ENCODE data around the gene GPR153.

The GPR153 gene

DNA sequence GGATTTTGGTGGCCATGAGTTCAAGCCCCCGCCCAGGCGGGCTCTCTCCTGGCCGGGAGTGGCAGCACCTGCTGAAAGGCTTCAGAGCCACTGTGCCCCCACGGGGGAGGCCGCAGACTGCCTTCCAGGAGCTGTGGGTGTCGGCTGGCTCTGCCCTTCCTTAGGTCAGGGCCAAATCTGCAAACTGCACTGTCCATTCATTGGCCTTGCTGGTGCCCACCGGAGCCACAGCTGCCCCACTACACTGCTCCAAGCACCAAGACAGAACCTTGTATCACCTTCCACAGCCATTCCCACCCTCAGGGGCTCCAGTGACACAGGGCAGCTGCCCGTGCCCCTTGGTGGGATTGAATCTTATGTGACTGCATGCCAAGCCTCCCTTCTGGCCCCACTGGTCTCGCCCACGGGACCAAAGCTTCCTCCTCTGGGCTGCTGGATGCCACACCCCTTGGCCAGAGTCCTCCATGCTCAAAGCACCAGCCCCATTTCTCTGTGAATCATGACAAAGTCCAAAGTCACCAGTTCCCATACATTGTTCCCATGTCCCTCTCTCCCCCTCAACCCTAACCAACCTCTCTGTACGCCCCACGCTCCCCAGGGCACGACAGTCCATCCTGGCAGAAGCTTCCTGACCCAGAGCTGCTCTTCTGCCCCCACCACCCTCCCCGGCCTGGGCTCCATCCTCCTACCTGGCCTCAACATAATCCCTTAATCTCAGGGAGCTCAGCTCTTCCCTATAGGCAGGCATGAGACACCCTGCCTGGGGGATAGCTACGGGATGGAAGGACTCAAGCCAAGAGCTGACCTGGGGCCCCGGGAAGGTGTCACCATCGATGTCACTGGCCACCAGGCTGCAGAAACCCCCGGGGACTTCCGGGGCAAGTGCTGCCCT is 20.9 kb upstream of the GPR153 start:
- DNase-seq (ENCODE audit: low read depth in 1 of 2, low spot score in 1 of 2), result no peak
- in situ Hi-C loops (cut with HindIII; ENCODE audit: low pct_unique_long_range_greater_than_20kb, low sequenced_read_pairs), result no loop called here
- no peak for TF ChIP-seq JUND (IDR thresholded peaks at IDR 0.05; ENCODE audit: low read depth)

DNA sequence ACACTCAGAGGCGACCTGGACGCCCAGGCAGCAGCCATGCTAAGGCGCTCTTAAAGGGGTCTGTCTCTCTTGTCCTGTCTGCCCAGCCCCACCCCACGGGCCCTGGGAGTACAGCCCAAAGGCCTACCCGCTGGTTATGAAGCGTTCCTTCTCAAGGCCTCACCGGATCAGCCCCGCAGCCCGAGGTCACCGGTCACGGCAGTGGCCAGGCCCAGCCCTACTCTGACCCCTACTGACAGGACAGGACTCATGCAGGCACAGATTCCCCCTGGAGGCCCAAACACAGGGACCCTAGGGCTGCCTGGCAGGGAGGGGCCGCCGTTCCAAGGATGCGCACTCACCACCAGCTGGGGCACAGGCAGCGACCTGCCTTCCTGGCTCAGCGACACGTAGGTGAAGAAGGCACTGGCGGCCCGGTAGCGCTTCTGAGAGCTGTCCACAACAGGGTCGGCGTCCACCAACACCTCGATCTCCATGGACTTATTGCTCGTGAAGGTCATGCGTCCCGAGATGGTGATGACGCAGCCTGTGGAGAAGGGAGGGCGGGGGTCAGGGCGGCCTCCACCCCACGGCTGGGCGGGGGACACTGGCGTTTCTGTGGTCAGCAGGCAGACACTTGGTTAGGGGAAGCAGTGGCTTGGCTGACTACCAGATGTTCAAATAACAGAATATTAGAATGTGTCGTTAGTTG is 20.0 kb upstream of the GPR153 start:
- TF ChIP-seq JUND (IDR thresholded peaks at IDR 0.05; ENCODE audit: low read depth), result no peak

DNA sequence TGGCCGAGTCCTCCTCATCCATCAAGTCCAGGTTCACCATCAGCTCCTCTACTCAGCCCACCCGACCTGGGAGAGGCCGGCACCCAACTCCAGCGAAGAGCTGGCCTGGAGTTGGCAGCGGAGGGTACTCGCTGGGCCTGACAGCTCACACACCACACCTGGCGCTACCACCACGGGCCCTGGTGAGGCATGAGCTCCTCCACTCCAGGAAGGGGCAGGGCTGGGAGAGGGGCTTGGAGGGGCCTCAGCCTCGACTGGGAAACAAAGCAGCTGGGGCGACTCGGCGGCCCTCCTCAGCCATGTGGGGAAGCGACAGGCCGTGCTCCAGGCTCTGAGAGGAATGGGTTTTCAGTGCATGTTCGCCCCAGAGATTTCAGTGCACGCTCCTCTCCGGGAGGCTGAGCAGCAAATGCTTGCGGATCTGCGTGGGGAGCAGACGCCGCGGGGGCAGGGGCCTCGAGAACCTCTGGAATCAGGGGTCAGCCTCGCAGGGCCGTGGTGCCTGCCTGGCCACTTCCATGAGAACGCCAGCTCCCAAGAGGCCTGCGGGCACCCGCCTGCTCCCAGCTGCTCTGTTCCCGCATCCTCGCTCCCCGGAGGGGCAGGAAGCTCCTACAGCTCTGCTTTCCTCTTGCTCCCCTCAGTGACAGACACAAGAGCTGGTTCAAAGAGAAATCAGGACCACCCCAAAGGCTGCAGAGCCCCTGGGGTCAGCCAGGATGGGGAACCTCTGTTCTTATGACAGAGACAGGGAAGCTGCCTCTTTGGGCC is 18.9 kb upstream of the GPR153 start:
- in situ Hi-C loops (cut with HindIII; ENCODE audit: low pct_unique_long_range_greater_than_20kb, low sequenced_read_pairs), result no loop called here
- TF ChIP-seq JUND (IDR thresholded peaks at IDR 0.05; ENCODE audit: low read depth), result no peak
- no peak for DNase-seq (ENCODE audit: low read depth in 1 of 2, low spot score in 1 of 2)

More for the DNA sequence above, 20.0 kb upstream of the GPR153 start:
- no peak for DNase-seq (ENCODE audit: low read depth in 1 of 2, low spot score in 1 of 2)
- in situ Hi-C loops (cut with HindIII; ENCODE audit: low pct_unique_long_range_greater_than_20kb, low sequenced_read_pairs), result no loop called here

DNA sequence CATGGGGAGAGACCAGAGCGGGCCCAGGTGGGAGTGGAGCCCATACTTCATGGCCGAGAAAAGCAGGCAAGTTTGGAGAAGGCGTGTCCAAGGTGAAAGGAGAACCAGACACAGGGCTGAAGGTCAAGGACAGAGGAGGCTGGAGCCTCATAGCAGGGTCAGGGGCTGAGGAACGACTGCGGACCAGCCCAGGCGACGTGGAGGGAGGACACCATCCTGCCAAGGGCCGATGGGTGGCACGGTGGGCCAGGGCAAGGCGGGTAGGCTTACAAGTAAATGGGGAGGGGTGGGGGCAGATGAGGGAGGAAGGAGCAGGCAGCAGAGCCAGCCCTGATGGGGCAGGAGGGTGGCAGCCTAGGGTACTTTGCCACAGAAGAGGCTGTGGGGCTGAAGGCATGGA is 18.2 kb upstream of the GPR153 start:
- no peak for TF ChIP-seq JUND (IDR thresholded peaks at IDR 0.05; ENCODE audit: low read depth)
- no peak for DNase-seq (ENCODE audit: low read depth in 1 of 2, low spot score in 1 of 2)
- in situ Hi-C loops (cut with HindIII; ENCODE audit: low pct_unique_long_range_greater_than_20kb, low sequenced_read_pairs), result no loop called here

DNA sequence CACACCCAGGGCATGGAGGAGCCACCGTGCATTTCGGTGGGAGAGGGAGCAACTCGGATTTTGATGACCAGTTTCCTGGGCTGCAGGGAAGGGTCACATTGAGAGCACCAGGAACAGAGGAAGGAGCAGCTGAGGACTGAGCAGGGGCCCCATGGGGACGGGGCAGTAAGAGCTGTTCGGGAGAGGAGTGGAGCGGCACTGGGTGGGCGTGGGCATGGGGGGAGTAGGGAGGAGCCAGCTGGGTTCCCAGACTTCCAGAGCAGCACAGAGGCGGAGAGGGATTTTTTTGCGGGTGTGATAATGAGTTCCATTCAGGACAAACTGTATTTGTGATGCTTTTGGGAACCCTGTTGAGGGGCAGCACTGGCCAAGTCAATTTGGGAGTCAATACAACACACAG is 17.4 kb upstream of the GPR153 start:
- no peak for DNase-seq (ENCODE audit: low read depth in 1 of 2, low spot score in 1 of 2)
- in situ Hi-C loops (cut with HindIII; ENCODE audit: low pct_unique_long_range_greater_than_20kb, low sequenced_read_pairs), result no loop called here
- TF ChIP-seq JUND (IDR thresholded peaks at IDR 0.05; ENCODE audit: low read depth), result no peak

DNA sequence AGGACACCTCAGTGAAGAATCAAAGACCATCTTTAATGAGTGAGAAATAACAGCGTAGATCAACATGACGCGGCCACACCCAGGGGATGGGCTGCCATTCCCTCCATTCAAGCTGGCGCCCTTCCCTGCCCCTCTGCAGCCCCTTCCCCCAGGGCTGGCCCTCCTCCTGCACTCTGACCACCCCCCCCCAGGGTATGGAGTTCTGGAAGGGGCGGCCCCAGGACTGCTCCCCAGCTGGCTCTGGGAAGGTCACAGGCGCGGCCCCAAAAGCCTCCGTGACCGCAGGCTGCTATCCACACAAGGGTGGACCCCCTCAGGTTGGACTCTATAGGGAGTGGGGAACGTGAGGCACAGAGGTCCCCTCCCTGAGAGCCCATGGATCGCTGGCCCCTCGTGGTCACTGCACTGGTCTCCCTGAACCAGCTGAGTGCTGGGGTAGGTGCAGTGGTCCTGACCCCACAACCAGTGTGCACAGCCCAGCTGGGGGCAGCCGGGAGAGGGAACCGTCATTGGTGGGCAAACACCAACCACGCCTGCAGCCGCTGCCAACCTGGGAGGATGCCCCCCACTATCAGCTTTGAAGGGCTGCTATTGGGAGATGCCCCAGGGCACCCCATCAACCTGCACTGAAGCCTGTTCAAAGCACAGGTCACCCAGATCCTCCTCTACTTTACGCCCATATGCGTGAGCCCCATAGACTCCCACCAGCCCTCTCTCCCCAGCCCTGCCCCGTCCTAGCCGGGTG is 16.1 kb upstream of the GPR153 start:
- TF ChIP-seq JUND (IDR thresholded peaks at IDR 0.05; ENCODE audit: low read depth), result no peak
- in situ Hi-C loops (cut with HindIII; ENCODE audit: low pct_unique_long_range_greater_than_20kb, low sequenced_read_pairs), result no loop called here
- no peak for DNase-seq (ENCODE audit: low read depth in 1 of 2, low spot score in 1 of 2)

DNA sequence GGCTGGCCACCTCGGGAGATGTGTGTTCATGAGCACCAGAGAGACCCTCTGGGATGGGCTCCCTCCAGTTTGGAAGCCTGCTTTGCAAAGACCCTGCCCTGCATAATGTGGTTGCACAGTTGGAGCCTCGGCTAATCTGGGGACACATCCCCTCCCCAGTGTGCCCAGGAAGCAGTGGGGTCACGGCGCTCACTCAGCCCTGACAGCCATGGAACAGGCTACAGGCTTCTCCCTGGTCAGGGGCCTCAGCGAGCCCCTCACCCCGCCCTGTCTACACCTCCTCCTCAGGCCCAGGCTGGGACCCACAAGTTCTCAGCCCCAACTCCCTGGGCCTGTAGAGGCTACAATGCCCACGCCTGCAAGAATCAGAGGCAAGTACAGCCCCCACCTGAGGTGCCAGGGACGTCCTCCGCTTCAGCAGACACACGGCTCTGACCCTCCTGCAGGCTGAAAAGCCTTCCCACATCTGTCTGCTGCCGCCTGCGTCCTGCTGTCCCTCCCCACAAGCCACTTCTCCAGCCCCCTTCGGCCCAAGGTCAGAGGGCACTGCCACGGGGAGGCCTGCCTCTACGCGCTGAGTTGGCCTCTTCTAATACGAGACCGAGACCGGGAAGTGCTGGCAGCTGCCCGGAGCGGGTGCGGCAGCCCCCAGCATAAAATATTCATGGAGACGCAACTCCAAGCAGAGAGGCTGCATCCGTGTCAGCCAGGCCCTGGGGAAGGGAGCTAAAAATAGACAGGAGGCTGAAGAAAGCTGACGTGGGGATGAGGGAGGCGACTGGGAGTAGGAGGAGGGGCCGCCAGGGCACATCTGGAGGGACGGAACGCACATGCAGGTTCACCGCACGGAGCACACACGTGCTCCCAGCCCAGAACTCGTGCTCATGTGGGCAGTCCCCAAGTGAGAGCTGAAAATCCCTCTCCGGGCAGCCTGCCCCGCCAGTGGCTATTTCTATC is 15.2 kb upstream of the GPR153 start:
- in situ Hi-C loops (cut with HindIII; ENCODE audit: low pct_unique_long_range_greater_than_20kb, low sequenced_read_pairs), result no loop called here
- no peak for DNase-seq (ENCODE audit: low read depth in 1 of 2, low spot score in 1 of 2)
- no peak for TF ChIP-seq JUND (IDR thresholded peaks at IDR 0.05; ENCODE audit: low read depth)

DNA sequence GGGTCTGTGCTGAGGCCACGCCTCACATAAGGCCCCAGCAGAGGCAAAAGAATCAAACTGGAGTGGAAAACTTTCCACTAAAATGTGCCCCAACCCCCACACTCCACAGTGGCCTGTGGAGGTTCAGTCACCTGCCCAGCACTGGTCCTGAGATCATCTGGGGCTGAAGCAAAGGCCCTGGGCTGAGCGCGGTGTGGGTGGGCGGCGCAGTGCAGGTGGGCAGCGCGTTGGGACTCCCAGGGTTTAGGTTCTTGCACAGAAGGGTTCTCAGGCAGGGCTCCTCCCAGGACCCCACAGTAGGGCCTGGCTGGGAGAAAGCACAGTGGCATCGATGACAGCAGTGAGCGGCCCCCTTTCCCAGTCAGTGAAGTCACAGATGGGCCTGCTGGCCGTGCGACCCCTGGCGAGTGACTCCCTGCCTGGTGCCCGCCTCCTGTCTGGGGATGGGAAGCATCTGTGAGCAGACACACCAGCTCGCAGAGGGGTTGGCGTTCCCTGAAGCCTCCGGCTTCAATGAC is 13.8 kb upstream of the GPR153 start:
- in situ Hi-C loops (cut with HindIII; ENCODE audit: low pct_unique_long_range_greater_than_20kb, low sequenced_read_pairs), result no loop called here
- no peak for DNase-seq (ENCODE audit: low read depth in 1 of 2, low spot score in 1 of 2)
- TF ChIP-seq JUND (IDR thresholded peaks at IDR 0.05; ENCODE audit: low read depth), result no peak

DNA sequence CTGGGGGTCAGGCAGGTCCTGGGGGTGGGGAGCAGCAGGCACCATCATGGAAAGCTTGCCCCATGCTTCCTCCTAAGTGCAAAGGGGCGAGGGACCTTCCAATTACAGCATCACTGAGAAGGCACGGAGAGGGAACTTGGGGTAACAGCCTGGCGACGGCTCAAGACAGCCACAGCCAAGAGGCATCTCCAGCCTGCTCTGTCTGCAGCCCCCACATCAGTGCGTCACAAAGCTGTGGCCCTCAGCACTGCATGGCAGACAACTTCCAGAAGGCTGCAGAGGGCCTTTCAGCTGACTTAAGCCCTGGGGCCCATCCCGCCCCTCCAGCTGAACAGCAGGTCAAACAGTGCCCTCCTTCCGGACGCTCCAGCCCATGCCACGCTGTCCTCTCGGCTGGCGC is 13.2 kb upstream of the GPR153 start:
- in situ Hi-C loops (cut with HindIII; ENCODE audit: low pct_unique_long_range_greater_than_20kb, low sequenced_read_pairs), result no loop called here
- TF ChIP-seq JUND (IDR thresholded peaks at IDR 0.05; ENCODE audit: low read depth), result no peak

DNA sequence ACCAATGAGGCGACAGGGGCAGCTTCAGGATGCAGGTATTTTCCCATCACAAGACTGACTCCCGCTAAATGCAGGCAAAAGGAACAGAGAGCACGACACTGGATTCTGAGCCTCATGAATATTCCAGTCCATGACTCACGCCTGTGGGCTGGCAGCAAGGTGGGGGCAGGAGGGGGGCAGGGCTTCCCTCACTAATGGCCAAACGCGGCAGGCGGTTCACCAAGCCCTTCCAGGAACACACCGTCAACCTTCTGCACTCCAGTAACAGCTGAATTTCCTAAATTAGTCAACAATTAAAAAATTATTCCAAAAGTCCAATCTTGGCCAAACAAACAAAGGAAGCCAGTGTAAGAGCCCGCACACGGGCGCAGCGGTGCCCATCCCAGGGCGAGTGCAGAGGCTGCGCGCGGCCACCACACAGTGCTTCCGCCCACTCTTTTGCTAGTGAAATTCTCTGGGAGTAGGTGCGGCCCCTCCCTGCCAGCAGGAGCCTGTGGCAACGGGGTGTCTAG is 12.5 kb upstream of the GPR153 start:
- no peak for TF ChIP-seq JUND (IDR thresholded peaks at IDR 0.05; ENCODE audit: low read depth)
- DNase-seq (ENCODE audit: low read depth in 1 of 2, low spot score in 1 of 2), result no peak
- in situ Hi-C loops (cut with HindIII; ENCODE audit: low pct_unique_long_range_greater_than_20kb, low sequenced_read_pairs), result no loop called here

More for the DNA sequence above, 13.2 kb upstream of the GPR153 start:
- no peak for DNase-seq (ENCODE audit: low read depth in 1 of 2, low spot score in 1 of 2)

DNA sequence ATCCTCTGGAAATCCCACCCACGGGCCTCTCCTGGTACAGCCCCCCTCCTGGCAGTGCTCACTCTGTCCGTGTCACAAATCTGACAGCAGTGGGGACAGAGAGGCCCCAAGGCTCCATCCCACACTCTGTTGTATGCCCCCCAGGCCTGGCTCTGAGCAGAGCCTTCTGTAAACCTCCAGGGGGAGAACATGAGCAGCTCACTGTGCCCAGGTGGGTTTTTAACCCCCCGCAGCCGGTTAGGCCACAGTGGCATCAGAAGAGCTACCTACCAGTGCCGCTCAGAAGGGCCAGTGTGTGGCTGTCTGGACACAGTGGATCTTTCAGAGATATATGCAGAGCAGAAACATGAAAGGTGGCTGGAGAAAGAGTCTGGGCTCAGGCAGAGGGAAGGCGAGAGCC is 12.0 kb upstream of the GPR153 start:
- in situ Hi-C loops (cut with HindIII; ENCODE audit: low pct_unique_long_range_greater_than_20kb, low sequenced_read_pairs), result no loop called here
- DNase-seq (ENCODE audit: low read depth in 1 of 2, low spot score in 1 of 2), result no peak
- TF ChIP-seq JUND (IDR thresholded peaks at IDR 0.05; ENCODE audit: low read depth), result no peak
